HFF-Myc (cell line): Measurements from ENCODE around the gene AREL1.

ENCODE experiments used
- DNase-seq: peaks from one replicate; pipeline ENCODE4 v3.0.0-alpha.2; 2011; ENCODE audit warnings: low read depth; ENCODE audit errors: extremely low read depth
- H3K4me3 ChIP-seq: replicated peaks from 2 replicates; pipeline ENCODE4 v1.5.1; 2011; ENCODE audit warnings: low read depth, mild to moderate bottlenecking, control low read depth, low read length
- CTCF ChIP-seq: IDR thresholded peaks from 2 replicates; pipeline ENCODE4 v1.5.1; 2012; ENCODE audit warnings: mild to moderate bottlenecking, low read depth, low read length, control low read depth; ENCODE audit errors: missing control alignments

Gene AREL1

DNA sequence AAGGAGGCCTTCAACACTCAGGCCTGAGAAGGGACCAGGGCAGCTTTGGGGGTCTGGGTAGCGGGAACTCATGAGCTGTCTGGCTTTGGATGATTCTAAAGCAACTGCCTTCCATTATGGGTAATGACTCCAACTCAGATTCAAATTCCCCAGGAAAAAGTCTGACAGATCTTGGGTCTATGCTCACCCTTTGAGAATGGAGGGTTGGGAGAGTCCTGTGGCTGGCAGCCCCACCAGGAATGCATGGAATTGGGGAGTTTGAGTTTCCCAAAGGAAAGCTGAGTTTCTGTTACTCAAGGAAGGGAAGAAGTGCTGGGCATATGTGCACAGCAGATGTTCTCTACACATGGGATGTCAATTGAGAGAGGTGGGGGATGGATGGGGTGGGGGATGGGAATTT is 78.4 kb downstream of the AREL1 start:
- no peak for DNase-seq
- no peak overlapping the region for H3K4me3 ChIP-seq
- TF ChIP-seq CTCF: no peak

GRCh38 chr14:74630881-74631690 is 81.8 kb downstream of the AREL1 start:
- DNase-seq: no peak
- no peak for TF ChIP-seq CTCF
- no peak overlapping the region for H3K4me3 ChIP-seq

DNA sequence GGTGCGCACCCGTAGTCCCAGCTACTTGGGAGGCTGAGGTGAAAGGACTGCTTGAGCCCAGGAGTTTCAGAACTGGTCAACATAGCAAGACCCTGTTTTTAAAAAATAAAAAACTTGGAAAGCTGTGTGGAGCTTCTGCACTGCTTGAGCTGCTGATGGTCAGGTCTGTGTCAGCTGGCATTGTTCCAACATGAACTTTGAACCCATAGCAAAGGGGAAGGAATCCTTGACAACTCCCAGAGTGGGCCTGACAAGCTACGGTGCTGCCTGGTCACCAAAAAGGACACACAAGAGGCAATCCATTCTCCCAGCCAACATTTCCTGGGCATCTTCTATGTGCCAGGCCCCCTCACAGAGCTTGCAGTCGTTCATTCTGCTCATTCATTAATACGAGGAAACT is 84.5 kb downstream of the AREL1 start:
- H3K4me3 ChIP-seq: no peak overlapping the region
- TF ChIP-seq CTCF: no peak
- DNase-seq: no peak

- no peak for DNase-seq
- no peak for TF ChIP-seq CTCF
- no peak overlapping the region for H3K4me3 ChIP-seq
These were observed 85.8 kb downstream of the AREL1 start for GRCh38 chr14:74627076-74627475.

- DNase-seq: no peak
- no peak for TF ChIP-seq CTCF
- no peak overlapping the region for H3K4me3 ChIP-seq
These were observed 90.6 kb downstream of the AREL1 start for GRCh38 chr14:74622257-74622656.

DNA sequence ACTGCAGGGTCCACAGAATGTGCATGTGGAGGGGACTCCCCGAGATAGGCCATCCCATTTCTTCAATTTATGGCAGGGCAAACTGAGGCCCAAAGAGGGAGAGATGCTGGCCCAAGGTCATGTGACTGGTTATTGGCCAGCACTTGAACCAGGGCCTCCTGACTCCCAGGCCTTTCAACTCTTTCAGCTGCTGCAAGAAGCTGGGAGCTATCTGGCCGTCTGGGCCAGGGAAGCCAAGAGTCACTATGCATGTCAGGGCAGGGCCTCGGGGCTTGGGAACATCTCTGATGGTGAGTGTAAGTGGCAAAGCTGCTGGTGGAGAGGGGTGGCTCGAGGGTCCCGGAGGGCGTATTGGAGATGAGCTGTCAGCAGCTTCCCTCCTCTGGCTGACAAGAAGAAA is 91.3 kb downstream of the AREL1 start:
- no peak for DNase-seq
- H3K4me3 ChIP-seq: no peak overlapping the region
- TF ChIP-seq CTCF: no peak

- H3K4me3 ChIP-seq: no peak overlapping the region
- DNase-seq: no peak
- TF ChIP-seq CTCF: no peak
These were observed 92.0 kb downstream of the AREL1 start for GRCh38 chr14:74620923-74621322.
